Kasumi-1 (cell line): ENCODE measurements around the gene GNAI3.

Source experiments
- DNase-seq, 2 experiments: peaks; one replicate each; lab custom pipeline; 2025; lab: John Stamatoyannopoulos, UW

GNAI3 gene

DNA sequence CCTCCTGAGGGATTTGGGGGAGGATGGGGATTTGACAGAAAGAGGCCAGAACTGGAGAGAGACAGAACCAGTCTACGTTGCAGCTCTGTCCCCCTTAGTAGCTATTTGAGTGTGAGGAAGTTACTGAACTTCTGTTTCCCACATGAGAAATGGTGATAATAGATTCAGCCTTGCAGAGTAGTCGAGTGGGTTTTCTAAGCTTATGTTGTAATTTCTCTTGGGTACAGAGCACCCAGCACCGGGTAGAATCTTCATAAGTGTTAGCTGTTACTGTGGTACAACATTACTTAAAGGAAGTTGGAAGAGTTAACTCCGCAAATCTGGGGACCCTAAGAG is 112.2 kb downstream of the GNAI3 start:
- peak; percentile 14 to 29 for DNase-seq

- no peak for DNase-seq
Measured at GRCh38 chr1:109661391-109661790, 113.0 kb downstream of the GNAI3 start.

DNA sequence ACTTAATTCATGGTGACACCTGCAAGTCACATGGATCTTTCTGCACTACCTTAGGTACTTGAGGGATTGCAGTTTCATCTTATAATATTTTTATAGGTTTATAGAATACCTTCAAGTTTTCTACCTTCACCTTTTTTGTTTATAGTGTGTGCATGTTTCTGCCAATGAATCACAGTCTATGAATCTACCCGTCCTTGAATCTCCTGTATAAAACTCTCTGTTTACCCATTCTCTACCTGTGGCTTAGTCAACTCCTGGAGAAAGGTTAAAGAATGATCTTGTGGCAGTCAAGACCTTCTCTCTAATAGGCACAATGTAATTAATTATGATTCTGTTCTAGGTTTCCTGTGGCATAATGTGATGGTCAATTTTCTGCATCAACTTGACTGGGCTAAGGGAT is 116.3 kb downstream of the GNAI3 start:
- DNase-seq, result no peak

GRCh38 chr1:109667452-109668122 is 119.2 kb downstream of the GNAI3 start, which contains the start of gene GSTM2:
GSTM2 (plus strand) TSS chr1:109668057; CDS start chr1:109668116, 59 bp downstream.
- peak; percentile 62 to 65 for DNase-seq
